Activated T-helper 17 cell treated with anti-CD3 and anti-CD28 coated beads, Interleukin-2, amount 50 U/mL, for 72 hours (primary cell): Measurements from ENCODE around the gene NPC2. TPM values are rescaled to one million over a fixed set of nuclear protein-coding genes. Genes with fewer than 3 reads are reported as not detected.

ENCODE experiments used
- ATAC-seq: fragments of 150-1000 bp; cut with Tn5 transposase; replicated peaks from 2 replicates; pipeline ENCODE4 v1.10.0; 2021; ENCODE audit warnings: mild to moderate bottlenecking, moderate library complexity
- H3K27ac Mint-ChIP-seq: one replicate; pipeline ENCODE4 v1.8.0; 2022; ENCODE audit warnings: mixed read lengths
- H3K27me3 Mint-ChIP-seq: one replicate; pipeline ENCODE4 v1.8.0; 2022; ENCODE audit warnings: mixed read lengths
- H3K36me3 Mint-ChIP-seq: one replicate; pipeline ENCODE4 v1.8.0; 2022; ENCODE audit warnings: low read depth, mild to moderate bottlenecking, mixed read lengths
- H3K4me1 Mint-ChIP-seq: one replicate; pipeline ENCODE4 v1.8.0; 2022; ENCODE audit warnings: mixed read lengths
- H3K4me3 Mint-ChIP-seq: one replicate; pipeline ENCODE4 v1.8.0; 2022; ENCODE audit warnings: mild to moderate bottlenecking, mixed read lengths
- H3K9me3 Mint-ChIP-seq: one replicate; pipeline ENCODE4 v1.8.0; 2022; ENCODE audit warnings: mixed read lengths
- total RNA-seq, 2 donors: library from RNA; stranded (reverse); gene quantifications; one replicate each; pipeline ENCODE4 v1.2.3, GENCODE V29; 2022

NPC2 gene
- total RNA-seq, 2 donors from 2014 or later, result 34.1 to 37.2 TPM

DNA sequence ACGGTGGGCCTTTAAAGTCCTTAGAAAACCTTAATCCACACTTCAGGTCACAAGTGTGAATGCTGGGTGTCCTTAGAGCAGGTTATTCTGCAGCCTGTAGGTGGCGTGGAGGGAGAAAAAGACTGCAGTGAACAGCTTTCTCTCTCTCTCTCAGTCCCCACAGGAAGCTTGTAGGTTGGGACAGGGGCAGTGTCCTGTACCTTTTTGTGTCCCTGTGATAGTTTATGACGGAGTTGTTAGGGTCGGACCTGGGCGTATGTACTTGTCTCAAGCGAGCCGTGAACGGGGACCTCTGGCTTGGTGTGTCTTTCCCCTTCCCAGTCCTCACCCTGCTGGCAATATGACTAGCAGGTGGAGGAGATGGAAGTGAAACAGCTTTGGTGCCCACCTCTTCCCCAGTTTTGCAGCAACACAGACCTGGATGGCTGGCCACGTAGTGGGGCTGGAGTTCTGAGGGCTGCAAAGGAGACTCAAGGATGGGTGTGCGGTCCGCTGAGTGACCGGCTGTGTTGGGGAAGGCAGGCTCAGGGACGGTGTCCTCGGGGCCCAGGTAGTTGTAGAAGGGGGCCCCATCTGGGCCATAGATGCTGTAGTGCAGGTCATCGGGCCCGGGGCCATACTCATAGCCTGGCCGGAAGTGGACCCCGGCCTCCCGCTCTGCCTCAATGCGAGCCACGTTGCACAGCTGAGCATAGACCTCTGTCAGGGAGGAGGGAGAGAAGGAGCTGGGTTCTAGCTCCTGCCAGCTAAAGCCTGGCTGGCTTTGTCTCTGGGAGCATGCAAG lies 9.3 kb upstream of the NPC2 start:
- no peak for ATAC-seq
- Mint-ChIP-seq H3K4me1 (no peaks in the 10 kb centered on the region), H3K9me3 (no peaks in the 10 kb centered on the region)

DNA sequence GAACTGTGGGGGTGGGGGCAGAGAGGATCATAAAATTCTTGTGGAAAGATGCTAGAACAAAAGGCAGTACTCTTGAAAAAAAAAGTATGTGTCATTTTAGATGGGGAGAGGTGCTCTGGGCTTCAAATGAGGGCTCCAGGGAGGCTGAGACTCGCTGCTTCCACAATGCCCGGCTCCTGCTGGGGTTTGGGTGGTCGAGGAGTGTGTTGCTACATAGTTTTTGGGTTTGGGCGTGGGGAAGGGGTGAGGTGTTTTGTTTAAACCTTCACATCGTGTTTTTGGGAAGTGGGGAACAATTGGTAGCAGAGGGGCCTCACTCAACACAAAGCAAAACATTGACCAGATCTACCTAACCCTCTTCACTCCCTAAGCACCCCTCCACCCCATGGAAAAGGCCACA lies 8.6 kb upstream of the NPC2 start:
- H3K27ac Mint-ChIP-seq, result no peak overlapping the region
- H3K36me3 Mint-ChIP-seq, result no peaks in the 10 kb centered on the region
- H3K27me3 Mint-ChIP-seq, result no peaks in the 10 kb centered on the region
- no peaks in the 10 kb centered on the region for H3K9me3 Mint-ChIP-seq
- H3K4me3 Mint-ChIP-seq, result no peak overlapping the region
- H3K4me1 Mint-ChIP-seq, result no peaks in the 10 kb centered on the region
- no peak for ATAC-seq

More for the DNA sequence above, 9.3 kb upstream of the NPC2 start:
- no peak overlapping the region for H3K27ac Mint-ChIP-seq
- H3K36me3 Mint-ChIP-seq, result no peaks in the 10 kb centered on the region
- H3K27me3 Mint-ChIP-seq, result no peaks in the 10 kb centered on the region
- H3K4me3 Mint-ChIP-seq, result no peak overlapping the region

DNA sequence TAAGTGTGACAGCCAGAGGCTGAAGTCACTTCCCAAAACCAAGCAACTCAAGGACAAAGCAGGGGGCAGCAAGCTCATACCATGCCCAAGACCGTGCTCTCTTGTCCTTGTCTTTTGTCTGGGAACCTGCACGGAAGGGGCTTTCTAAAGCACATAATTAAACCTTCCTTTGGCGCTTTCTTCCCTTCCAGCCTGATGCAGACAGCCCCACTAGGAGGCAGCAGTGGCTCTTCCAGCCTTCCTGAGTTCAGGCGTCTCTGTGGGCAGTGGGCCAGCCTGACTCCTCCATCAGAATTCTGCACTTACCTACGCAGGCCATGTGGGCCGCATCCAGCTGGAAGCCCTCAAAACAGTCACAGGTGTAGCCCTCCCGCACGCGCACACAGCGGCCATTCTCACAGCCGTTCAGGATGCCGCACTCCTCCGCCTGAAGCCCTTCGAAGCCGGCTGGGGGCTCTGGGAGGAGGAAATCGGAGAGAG lies 8.1 kb upstream of the NPC2 start:
- no peaks in the 10 kb centered on the region for H3K36me3 Mint-ChIP-seq
- no peaks in the 10 kb centered on the region for H3K27me3 Mint-ChIP-seq
- H3K27ac Mint-ChIP-seq, result no peak overlapping the region
- H3K4me1 Mint-ChIP-seq, result no peaks in the 10 kb centered on the region
- H3K4me3 Mint-ChIP-seq, result no peak overlapping the region
- no peak for ATAC-seq
- H3K9me3 Mint-ChIP-seq, result no peaks in the 10 kb centered on the region

DNA sequence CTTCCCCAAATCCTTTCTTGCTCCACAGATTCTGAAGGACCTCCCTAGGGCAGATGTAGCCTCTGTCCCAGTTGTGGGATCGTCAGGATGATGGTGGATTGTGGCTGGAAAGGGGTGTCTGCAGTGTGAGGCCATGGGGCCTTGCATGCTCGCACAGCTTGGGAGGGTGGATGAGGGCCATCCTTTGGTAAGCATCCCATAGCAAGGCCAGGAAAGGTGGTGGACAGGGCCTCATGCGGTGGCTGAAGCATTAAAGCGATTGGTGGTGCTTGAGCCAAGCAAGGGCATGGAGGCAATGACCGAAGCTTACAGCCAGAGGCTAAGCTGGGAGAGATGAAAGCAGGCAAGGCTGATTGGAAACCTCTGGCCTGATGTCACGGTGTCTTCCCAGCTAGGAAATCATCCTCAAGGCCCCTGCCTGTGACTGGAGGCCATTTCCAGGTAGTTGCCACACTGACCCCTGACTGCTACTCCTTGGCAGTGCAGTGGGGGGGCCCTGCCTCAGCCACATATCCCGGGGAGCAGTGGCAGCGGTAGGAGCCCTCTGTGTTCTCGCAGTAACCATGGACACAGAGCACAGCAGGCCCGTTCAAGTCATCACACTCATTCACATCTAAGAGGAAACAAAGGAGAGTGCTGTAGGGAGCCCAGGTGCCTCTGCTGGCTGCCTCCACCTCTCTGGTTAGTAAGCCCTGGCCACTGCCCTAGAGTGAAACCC lies 7.5 kb upstream of the NPC2 start:
- Mint-ChIP-seq H3K27ac (no peak overlapping the region), H3K36me3 (peaks cover under 1% of the 10 kb centered on the region), H3K9me3 (no peaks in the 10 kb centered on the region), H3K27me3 (no peaks in the 10 kb centered on the region), H3K4me1 (no peaks in the 10 kb centered on the region), H3K4me3 (no peak overlapping the region)
- no peak for ATAC-seq

DNA sequence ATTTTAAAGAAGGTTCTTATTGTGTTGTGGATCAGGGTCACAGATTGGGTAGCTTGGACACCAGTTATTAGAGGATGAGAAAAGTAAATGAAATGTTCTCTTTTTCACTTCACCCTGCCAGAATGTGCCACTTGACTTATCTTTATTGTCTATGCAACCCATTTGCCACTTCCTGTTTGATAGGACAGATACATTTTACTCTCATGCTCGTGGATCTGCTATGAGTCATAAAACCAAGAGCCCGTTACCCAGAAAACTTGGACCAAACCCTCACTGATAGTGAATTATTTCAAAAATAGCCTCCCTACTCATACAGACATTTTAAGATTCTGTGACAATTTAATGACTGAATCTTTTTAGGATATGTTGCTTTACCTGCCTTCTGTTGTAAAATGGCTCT lies 2.3 kb upstream of the NPC2 start:
- Mint-ChIP-seq H3K4me3 (no peak overlapping the region), H3K9me3 (no peaks in the 10 kb centered on the region), H3K4me1 (peaks cover 3% of the 10 kb centered on the region), H3K27me3 (no peaks in the 10 kb centered on the region), H3K36me3 (peaks cover 13% of the 10 kb centered on the region), H3K27ac (no peak overlapping the region)
- no peak for ATAC-seq

DNA sequence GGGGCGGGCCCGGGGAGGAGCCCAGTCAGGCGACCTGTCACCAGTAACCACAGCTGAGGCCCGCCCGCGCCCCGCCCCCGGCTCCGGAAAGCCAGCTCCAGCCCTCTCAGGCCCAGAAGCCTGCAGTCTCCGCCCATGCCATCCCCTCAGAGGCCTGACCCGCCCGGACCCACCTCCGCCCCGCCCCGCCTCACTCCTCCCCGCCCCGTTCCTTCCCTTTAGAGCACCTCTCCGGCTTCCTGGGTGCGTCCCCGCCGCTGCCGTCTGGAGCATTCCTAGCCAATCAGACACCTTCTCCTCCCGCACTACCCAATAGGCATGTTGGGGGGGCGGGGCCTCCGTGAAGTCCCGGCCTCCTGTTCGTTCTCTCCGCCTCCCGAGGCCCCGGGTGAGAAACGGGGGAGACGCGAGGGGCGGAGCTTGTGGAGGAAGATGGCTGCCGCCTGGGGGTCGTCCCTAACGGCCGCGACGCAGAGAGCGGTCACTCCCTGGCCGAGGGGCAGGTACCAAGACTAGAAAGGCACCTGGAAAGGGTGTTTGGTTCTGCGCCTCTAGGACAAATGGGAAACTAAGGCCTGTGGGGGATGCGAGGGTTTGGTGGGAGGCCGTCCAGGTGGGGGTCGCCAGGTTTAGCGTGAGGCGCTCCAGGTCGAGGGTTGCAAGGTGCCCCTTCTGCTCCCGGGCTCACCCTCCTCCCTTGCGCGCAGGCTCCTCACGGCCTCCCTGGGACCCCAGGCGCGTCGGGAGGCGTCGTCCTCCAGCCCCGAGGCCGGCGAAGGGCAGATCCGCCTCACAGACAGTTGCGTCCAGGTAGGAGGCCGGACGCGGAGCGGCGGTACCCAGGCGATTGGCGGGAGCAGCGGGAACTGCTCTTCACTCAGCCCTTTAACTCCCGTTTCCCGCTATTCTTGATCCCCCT lies 497 bp upstream of the NPC2 start, which contains the start of gene ISCA2:
Gene ISCA2, plus strand, starts transcription at position 423 of the 919 bp plus-strand sequence. Its CDS starts 10 bp downstream, at position 433.
- Mint-ChIP-seq H3K9me3 (no peaks in the 10 kb centered on the region), H3K4me3 (no peak within 1 kb of the TSS), H3K36me3 (peaks cover 13% of the 10 kb centered on the region), H3K4me1 (peaks cover 9% of the 10 kb centered on the region), H3K27ac (peak within 1 kb of the TSS; percentile 90), H3K27me3 (no peaks in the 10 kb centered on the region)
- peak; percentile 95 for ATAC-seq

DNA sequence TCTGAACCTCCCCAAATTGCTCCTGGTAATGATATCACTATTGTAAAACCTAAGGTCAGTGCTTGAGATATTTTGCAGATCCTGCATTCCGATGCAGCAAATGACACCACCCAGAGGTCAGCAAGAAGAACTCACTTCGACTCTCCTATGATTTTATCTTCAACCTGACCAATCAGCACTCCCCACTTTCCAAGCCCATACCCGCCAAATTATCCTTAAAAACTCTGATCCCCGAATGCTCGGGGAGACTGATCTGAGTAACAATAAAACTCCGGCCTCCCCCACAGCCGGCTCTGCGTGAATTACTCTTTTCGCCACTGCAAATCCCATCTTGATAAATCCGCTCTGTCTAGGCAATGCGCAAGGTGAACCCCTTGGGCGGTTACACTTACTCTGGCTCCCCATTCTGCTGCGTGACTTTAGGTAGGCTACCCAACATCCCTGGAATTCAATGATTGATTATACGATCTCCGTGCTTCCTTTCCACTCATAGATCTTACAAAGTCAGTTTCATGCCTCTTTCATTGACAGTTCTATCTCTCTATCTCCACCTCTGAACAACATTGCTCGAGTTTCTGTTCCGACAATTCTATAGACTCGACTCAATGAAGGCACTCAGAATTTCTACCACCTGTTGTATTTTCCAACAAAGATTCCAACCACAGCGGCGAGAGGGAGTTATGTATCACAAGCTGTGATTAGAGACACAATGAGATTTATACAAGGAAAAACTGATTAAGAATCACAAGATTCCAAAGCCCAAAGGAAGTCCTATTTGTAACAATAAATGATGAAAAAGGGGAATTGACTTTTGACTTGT lies 939 bp downstream of the NPC2 start:
- Mint-ChIP-seq H3K4me1 (peaks cover 9% of the 10 kb centered on the region), H3K4me3 (no peak overlapping the region), H3K27me3 (no peaks in the 10 kb centered on the region), H3K9me3 (no peaks in the 10 kb centered on the region), H3K27ac (no peak overlapping the region), H3K36me3 (peaks cover 13% of the 10 kb centered on the region)
- no peak for ATAC-seq

DNA sequence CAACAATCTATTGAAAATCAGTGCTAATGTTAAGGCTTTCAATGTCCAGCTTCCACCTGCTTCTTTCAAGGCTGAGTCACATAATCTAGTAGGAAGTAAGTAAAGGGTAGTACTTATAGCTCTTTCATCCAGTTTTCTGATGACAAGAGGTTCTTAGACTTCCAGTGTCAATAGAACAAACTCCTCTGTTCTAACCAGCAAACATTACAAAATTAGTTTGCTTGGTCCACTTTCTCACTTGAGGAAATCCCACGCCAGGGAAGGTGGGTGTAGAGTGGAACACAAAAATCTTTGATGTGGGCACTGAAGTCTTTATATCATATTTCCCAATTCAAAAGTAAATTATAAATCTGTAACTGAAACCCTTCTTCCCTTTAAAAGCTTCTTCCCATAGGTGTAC lies 2.6 kb downstream of the NPC2 start:
- H3K27me3 Mint-ChIP-seq, result no peaks in the 10 kb centered on the region
- peaks cover 9% of the 10 kb centered on the region for H3K4me1 Mint-ChIP-seq
- no peak overlapping the region for H3K4me3 Mint-ChIP-seq
- H3K36me3 Mint-ChIP-seq, result peaks cover 12% of the 10 kb centered on the region
- no peak overlapping the region for H3K27ac Mint-ChIP-seq
- ATAC-seq, result no peak
- no peaks in the 10 kb centered on the region for H3K9me3 Mint-ChIP-seq

DNA sequence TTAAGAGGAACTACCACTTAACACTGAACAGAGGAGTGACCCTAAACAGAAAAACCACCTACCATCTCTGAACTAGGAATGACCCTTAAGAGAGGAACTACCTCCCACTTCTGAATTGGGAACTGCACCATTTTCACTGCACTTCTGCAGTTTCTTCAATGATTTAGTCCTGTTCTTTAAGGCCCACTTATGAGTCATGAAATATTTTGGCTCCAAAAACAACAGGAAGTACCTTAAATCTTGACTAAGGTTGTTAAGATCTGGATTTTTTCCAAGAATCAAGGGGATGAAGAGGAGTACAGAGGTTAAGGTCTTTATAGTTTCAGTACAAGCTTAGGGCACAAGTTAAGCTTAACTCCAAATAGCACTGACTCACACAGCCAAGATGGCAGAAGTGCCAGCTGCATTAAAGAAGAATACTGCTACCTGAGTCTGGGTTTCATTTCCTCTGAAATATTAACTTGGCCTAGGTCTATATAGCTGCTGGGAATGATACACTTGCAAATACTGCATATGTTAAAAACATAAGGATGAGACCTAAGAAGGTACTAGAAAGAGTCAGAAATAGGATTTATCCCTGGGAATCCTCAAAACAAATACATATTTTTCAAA lies 4.2 kb downstream of the NPC2 start:
- ATAC-seq, result no peak
- no peaks in the 10 kb centered on the region for H3K27me3 Mint-ChIP-seq
- no peak overlapping the region for H3K27ac Mint-ChIP-seq
- H3K4me3 Mint-ChIP-seq, result no peak overlapping the region
- peaks cover 5% of the 10 kb centered on the region for H3K4me1 Mint-ChIP-seq
- H3K9me3 Mint-ChIP-seq, result no peaks in the 10 kb centered on the region
- H3K36me3 Mint-ChIP-seq, result peaks cover 17% of the 10 kb centered on the region

DNA sequence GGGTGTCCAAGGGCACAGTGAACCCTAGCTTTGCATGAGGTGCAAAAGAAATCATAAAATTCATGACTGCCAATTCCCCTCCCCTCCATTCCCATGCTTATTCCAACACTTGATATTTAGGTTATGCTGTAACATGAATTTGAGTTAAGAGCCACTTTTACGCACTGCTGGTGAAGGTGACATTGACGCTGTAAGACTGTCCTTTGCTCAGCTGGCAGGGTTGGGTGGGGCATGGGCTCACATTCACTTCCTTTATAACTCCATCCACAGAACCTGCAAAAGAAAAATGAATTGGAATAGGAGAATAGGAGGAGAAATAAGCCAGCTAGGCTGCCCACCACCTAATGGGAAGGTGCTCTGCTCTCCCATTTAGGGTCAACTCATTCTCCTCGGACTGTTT lies 6.9 kb downstream of the NPC2 start:
- no peaks in the 10 kb centered on the region for H3K27me3 Mint-ChIP-seq
- no peaks in the 10 kb centered on the region for H3K9me3 Mint-ChIP-seq
- no peak overlapping the region for H3K27ac Mint-ChIP-seq
- H3K4me1 Mint-ChIP-seq, result peaks cover 5% of the 10 kb centered on the region
- H3K4me3 Mint-ChIP-seq, result no peak overlapping the region
- peaks cover 35% of the 10 kb centered on the region for H3K36me3 Mint-ChIP-seq
- ATAC-seq, result no peak

DNA sequence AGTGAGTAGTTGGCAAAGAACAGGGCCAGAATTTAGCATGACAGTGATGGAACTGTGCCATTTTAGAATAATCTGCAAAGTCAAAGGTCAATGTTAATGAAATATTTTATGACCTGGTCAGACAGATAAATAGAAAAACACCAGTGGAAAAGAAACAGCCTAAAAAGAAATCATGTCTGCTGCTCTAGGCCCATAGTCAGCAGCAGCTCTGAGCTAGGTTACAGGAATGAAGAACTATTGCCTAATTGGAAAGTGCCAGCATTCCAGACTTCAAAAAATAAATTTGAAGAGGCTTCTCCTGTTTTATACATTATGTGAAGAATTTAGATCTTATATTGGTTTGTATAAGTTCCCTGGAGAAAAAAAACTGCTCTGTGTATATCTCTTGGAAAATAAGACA lies 9.8 kb downstream of the NPC2 start:
- H3K4me1 Mint-ChIP-seq, result no peaks in the 10 kb centered on the region
- no peak for ATAC-seq
- no peaks in the 10 kb centered on the region for H3K9me3 Mint-ChIP-seq
- peaks cover 57% of the 10 kb centered on the region for H3K36me3 Mint-ChIP-seq
- no peaks in the 10 kb centered on the region for H3K27me3 Mint-ChIP-seq
- H3K4me3 Mint-ChIP-seq, result no peak overlapping the region
- H3K27ac Mint-ChIP-seq, result no peak overlapping the region

DNA sequence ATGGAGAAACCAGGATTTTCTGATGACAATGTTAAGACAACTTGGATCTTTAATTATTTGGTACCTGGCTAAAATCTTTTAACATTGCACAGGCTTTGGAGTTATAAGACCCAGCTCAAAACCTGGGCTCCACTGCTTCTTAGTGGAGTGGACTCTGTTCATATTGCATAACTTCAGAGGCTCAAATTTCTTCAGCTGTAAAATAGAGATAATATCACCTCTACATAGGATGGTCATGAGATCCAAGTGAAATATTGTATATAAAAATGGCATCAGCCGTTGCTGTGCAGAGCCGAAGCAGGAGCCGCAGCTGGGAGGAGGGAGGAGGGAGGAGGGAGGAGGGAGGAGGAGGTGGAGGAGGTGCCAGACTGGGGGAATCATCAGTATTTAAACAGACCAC lies 10.5 kb downstream of the NPC2 start:
- peaks cover 62% of the 10 kb centered on the region for H3K36me3 Mint-ChIP-seq
- no peaks in the 10 kb centered on the region for H3K4me1 Mint-ChIP-seq
- H3K27me3 Mint-ChIP-seq, result no peaks in the 10 kb centered on the region
- no peak for ATAC-seq
- no peak overlapping the region for H3K27ac Mint-ChIP-seq
- H3K9me3 Mint-ChIP-seq, result no peaks in the 10 kb centered on the region
- no peak overlapping the region for H3K4me3 Mint-ChIP-seq

DNA sequence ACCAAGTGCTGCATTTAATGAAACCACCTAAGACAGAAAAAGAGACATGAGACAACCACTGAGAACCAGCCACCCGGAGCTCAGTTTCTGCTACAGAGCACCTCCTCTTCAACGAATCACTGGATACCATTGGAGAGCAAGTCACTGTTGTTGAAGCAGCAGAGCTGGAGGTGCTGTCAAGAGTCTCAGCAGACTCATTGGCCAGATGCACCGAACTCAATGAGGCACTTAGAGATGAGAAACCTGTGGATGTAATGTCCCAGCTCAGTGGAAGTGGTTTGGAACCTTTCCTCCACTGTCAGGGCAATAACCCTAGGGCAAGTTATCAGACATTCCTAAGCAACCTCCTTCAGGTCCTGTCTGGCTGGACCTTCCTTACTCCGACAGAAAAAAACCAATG lies 13.1 kb downstream of the NPC2 start:
- H3K36me3 Mint-ChIP-seq, result peaks cover 62% of the 10 kb centered on the region
- H3K27ac Mint-ChIP-seq, result no peak overlapping the region
- H3K4me1 Mint-ChIP-seq, result no peaks in the 10 kb centered on the region
- H3K4me3 Mint-ChIP-seq, result no peak overlapping the region
- ATAC-seq, result no peak
- H3K9me3 Mint-ChIP-seq, result no peaks in the 10 kb centered on the region
- H3K27me3 Mint-ChIP-seq, result no peaks in the 10 kb centered on the region
